NCI-H82 (cell line): ENCODE measurements around the gene PAOX.
"Not testable (repeated sequence)": the region's sequence is repeated elsewhere in the genome, so short reads cannot be mapped to it uniquely, and the experiment has no call there.

Experiments
- DNase-seq: peaks from one replicate; lab custom pipeline; 2025; lab: John Stamatoyannopoulos, UW

The PAOX gene

GRCh38 chr10:133405844-133406527 lies 26.9 kb downstream of the PAOX start:
- no peak for DNase-seq

DNA sequence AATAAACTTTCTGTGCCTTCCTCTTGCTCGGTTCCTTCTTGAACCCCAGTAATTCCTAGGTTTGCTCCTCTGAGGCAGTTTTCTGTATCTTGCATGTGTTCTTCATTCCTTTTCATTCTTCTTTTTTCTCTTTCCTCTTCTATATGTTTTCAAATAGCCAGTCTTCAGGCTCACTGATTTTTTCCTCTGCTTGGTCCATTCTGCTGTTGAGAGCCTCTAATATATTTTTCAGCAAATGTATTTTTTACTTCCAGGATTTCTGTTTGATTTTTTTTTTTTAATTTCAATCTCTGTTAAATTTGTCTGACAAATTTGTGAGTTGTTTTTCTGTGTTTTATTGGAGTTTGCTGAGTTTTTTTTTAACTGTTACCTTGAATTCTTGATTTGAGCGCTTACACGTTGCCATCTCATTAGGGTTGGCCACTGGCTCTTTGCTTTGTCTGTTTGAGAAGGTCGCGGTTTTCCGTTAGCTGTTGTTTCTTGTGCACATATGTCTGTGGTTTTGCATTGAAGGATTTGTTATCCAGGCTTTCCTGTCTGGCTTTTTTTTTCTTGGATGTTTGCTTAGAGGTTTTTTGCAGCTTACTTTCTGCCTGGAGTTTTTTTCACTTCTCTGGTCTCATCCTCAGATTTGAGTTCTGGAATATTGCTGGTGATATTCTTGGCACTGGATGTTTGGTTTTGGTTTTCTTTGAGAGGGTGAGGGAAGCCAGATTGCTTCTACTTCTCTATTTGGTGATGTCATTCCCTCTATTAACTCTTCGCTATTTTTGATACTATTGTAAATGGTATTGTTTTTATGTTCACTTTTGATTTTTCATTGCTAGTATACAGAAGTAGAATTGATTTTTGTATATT lies 32.7 kb downstream of the PAOX start:
- no peak for DNase-seq

DNA sequence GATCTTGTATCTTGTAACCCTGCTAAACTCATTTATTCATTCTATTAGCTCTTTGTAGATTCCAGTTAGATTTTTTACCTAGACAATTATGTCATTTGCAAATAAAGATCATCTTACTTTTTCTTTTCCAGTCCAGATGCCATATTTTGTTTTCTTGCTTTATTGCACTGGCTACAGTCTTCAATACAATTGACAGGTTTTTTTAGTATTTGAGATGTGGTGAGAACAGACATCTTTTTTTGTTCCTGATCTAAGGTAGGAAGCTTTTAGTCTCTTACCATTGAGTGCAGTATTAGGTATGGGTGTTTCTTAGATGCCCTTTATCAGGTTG lies 33.3 kb downstream of the PAOX start:
- DNase-seq = no peak

DNA sequence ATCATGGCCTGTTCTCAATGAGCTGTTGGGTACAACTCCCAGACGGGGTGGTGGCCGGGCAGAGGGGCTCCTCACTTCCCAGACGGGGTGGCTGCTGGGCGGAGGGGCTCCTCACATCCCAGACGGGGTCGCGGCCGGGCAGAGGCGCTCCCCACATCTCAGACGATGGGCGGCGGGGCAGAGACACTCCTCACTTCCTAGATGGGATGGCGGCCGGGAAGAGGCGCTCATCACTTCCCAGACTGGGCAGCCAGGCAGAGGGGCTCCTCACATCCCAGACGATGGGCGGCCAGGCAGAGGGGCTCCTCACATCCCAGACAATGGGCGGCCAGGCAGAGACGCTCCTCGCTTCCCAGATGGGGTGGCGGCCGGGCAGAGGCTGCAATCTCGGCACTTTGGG lies 35.3 kb downstream of the PAOX start:
- not testable (repeated sequence) for DNase-seq

DNA sequence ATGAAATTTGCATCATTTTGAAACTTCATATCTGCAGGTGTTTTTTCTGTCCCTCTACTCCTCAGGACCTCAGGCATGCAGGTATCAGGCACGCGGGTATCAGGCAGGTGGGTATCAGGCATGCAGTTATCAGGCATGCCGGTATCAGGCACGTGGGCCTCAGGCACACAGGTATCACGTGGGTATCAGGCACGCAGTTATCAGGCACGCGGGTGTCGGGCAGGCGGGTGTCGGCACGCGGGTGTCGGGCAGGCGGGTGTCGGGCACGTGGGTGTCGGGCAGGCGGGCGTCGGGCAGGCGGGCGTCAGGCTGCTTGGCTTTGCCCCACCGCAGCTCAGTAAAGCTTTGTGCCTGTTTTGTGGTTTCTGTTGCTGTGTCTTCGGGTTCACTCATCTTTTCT lies 36.7 kb downstream of the PAOX start:
- DNase-seq = no peak

DNA sequence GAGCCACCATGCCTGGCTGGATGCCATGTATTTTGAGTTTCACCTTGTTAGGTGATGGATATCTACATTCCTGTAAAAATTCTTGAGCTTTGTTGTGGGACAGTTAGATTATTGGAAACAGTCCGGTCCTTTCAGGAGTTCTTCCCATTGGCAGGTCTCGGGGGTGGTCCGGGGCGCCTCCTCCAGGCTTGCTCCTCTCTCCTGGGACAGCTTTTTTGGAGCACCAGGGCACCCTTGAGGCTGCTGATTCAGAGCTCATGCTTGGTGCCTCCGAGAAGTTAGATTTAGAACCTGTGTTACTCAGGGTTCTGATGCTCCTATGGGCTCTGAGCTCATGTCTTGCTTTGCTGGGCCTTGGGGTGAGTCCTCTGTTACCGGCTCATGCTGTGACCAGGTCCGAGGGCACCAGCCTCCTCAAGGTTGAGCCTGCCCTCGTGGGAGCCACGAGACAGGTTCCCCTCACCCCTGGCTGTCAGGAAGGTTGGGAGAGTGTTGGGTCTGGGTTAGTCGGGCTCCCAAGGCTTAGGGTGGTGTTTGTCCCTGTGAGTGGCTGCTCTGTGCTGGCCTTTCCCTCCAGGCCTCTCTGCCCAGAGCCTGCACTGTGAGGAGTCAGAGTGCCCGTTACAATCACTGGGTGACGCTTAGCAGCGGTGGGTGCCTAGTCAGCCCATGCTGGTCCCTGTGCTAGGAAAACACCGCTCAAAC lies 39.4 kb downstream of the PAOX start:
- no peak for DNase-seq

DNA sequence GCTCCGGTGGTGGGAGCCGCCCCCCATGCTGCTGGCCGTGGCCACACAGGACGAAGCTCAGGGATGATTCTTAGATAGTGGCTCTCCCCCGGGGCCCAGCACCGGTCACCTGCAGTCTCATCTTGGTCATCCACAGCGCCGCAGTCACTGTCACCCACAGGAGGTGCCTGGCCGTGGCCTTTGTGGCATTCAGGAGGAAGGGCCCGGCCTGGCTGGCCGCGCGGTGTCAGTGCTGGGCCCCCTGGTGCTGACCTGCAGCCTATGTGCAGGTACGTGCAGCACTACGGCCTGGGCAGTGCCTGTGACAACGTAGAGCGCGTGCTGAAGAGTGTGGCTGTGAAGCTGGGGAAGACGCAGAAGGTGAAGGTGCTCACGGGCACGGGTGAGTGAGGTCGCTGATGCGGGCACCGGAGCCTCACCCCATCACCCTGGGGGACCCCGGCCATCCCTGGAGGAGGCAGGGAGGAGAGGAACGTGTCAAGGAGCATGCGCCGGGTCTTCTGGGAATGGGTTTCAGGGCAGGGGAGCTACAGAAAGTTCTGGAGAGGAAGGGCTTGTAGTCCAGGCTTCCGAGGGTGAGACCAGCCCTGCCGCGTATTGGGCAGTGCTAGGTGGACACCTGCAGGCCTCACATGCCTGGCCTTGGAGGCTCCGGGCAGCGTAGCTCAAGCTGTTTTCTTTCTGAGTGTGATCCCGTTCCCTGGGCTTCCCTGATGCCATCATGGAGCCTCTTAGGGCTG lies 40.3 kb downstream of the PAOX start:
- DNase-seq = no peak

DNA sequence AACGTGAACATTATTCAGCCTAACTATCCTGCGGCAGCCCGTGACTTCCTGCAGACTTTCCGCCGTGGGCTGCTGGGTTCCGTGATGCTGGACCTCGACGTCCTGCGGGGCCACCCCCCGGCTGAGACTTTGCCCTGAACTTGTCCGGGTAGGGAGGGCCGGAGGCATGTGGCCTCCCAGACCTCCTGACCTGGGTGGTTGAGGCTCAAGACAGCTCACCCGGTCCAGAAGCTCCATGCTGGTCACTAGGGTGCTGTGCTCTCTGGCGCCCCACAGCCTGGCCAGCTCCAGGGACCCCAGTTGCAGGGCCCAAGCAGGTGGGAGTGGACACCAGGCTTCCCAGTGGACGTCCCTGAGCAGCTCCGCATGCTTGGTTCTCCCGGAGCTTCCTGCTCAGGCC lies 41.0 kb downstream of the PAOX start:
- no peak for DNase-seq

DNA sequence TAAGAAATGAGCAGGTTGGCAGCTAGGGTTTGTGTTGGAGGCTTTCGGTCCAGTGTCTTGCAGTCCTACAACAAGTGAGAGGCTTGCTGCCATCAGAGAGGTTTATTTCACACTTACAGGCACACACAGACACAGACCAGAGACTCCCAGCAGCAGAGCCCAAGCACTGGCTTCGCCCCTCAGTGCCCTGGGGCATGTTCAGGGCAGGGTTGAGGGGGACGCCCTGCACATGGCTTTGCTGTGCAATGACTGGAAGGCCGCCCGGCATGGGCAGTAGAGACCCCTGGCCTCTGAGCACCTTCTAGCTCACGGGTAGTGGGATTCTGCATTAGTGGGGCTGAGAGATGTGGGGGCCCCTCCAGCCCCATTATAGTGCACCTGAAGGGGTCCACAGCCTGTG lies 41.5 kb downstream of the PAOX start:
- no peak for DNase-seq

GRCh38 chr10:133421336-133422222 lies 42.5 kb downstream of the PAOX start:
- peak; percentile 18 for DNase-seq

GRCh38 chr10:133422223-133422806 lies 43.3 kb downstream of the PAOX start:
- DNase-seq = peak; percentile 18

DNA sequence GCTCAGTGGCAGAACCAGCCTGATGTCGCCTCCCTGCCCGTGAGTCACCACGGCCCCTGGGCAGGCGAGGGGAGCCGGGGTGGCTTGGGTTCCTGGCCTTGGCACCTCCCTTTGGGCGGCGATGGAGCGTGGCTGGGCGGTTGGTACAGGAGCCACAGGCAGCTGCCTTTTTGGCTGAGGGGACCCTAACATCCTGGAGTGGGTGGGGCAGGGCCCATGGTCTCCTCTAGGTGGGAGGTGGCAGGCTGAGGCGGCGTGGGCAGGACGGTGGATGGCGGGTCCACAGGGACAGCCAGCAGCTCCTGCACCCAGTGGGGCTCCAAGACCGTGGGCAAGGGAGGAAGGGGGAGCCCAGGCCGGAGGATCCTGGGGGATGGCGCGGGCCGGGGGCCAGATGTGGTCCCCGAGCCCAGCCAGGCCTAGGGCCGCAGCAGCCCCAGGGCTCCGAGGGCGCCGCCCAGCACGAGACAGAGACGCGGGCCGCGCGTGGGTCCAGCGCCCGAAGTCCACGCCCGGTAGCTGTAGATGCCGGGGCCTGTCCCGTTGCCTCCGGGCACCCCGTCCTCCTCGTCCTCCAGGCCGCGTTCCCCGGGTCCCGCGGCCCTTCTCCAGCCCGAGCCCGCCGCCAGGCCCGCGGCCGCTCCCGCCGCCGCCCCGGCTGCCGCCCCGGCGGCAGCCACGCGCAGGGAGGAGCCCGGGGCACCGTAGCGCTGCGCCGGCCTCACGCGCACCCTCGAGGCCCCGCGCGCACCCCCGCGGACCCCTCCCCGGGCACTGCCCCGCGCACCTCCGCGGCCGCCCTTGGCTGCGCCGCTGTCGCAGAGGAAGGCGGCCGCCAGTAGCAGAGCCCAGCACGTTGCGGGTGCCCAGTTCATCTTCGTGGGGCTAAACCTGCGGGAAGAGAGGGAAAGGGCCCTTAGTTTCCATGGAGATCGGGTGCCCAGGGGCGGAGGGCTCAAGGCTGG lies 44.0 kb downstream of the PAOX start:
- peak; percentile 4 for DNase-seq

DNA sequence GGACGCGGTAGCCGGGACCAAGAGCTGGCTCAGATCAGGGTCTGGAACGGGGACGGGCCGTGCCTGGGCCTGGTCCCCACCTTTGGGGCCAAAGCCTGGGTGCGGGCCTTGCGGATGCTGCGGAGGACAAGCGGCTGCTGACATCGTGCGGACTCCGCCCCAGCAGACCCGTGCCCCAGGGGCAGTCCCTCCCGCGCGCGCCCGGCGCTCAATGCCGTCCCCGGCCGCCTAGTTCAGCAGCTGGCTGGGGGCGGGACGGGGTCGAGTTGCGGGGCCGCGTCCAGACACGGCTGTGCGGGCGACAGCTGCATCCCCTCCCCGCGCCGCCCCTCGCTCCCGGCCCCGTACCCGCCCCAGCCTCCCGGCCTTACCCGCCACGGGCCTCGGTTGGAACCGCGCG lies 45.0 kb downstream of the PAOX start:
- not testable (repeated sequence) for DNase-seq

DNA sequence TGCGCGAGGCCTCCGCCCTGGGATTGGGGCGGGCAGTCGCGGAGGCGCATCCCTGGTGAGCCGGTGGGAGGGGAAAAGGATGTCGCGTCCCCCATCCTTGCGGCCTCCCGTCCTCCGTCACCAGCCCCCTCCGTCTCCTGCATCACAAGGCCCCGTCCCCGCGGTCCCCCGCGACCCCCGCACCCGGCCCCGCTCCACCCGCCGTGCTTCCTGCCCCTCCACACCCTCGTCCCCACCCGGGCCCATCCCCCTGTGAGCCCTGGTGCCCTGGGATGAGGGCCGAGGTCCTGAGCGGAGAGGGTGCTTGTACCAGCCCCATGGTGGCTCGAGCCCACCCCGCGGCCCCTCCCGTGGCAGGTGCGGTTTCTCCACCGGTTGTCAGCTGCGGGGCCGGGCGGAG lies 45.5 kb downstream of the PAOX start, which contains the start of gene SPRN:
TSS of gene SPRN (minus strand) at position 25 of the 400 bp plus-strand sequence. CDS start 944 bp downstream, outside the sequence.
- not testable (repeated sequence) for DNase-seq

GRCh38 chr10:133429571-133429970 lies 50.5 kb downstream of the PAOX start:
- DNase-seq = not testable (repeated sequence)

DNA sequence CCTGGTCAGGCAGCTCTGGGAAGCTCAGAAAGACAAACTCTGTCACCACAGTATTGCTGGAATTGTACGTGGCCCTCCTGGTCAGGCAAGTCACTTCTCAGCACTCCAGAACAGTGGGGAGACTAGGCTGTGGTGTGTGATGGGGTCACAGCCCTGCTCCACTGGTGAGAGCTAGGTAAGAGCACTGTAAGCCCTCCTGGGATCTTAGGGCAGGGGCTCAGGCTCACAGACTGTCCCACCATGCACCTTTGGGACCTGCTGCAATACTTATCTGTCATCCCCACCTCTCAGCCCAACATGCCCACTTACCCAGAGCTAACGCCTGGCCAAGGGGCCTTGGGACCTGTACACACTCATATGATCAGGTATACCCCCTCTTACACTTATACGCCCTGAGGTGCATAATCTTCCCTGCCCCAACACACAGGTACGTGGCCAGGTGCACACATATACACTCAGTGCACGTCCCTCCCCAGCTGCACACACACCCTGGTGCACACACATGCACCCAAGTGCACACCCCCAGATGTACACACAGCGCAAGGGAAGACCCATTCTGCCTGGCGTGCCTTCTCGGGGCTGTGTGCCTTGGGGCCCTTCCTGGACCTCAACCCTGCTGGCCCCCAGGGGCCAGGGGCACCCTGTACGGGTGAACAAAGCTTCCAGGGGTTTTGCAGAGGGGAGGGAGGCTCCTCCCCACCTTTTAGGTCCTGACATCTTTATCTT lies 53.0 kb downstream of the PAOX start:
- DNase-seq = not testable (repeated sequence)

- not testable (repeated sequence) for DNase-seq
Measured at GRCh38 chr10:133432789-133433188, 53.7 kb downstream of the PAOX start.

GRCh38 chr10:133438711-133439273 lies 59.7 kb downstream of the PAOX start:
- DNase-seq = peak; percentile 16
